T-helper 1 cell (primary cell): ENCODE data around the gene GARS1.
"Not testable (repeated sequence)": the region's sequence is repeated elsewhere in the genome, so short reads cannot be mapped to it uniquely, and the experiment has no call there.

Experiments
- DNase-seq, 5 donors: peaks; one replicate each; pipeline ENCODE4 v3.0.0-alpha.2; 2012 to 2020

The GARS1 gene

GRCh38 chr7:30583181-30583580 is 11.5 kb upstream of the GARS1 start:
- no peak for DNase-seq

GRCh38 chr7:30584415-30584814 is 10.3 kb upstream of the GARS1 start:
- no peak for DNase-seq

- no peak for DNase-seq
Observed at GRCh38 chr7:30584965-30585364, 9.7 kb upstream of the GARS1 start.

GRCh38 chr7:30585675-30586074 is 9.0 kb upstream of the GARS1 start:
- no peak for DNase-seq

GRCh38 chr7:30587547-30587946 is 7.1 kb upstream of the GARS1 start:
- not testable (repeated sequence) for DNase-seq

GRCh38 chr7:30589111-30589510 is 5.6 kb upstream of the GARS1 start:
- no peak for DNase-seq

GRCh38 chr7:30594048-30594539 is 584 bp upstream of the GARS1 start:
- peak in 1 of 5 donors; percentile 17 for DNase-seq

GRCh38 chr7:30595436-30596013 is 847 bp downstream of the GARS1 start:
- DNase-seq, result peak in 1 of 5 donors; percentile 26

GRCh38 chr7:30596014-30596641 is 1.4 kb downstream of the GARS1 start:
- DNase-seq, result peak in 1 of 5 donors; percentile 53

GRCh38 chr7:30596721-30597120 is 2.0 kb downstream of the GARS1 start:
- DNase-seq, result no peak

- DNase-seq, result no peak
Observed at GRCh38 chr7:30598121-30598876, 3.6 kb downstream of the GARS1 start.

GRCh38 chr7:30604901-30605300 is 10.2 kb downstream of the GARS1 start:
- DNase-seq, result no peak

- DNase-seq, result no peak
Observed at GRCh38 chr7:30605832-30606231, 11.2 kb downstream of the GARS1 start.

GRCh38 chr7:30612658-30613265 is 18.1 kb downstream of the GARS1 start:
- no peak for DNase-seq

- no peak for DNase-seq
Observed at GRCh38 chr7:30613366-30614325, 19.0 kb downstream of the GARS1 start.

GRCh38 chr7:30616318-30616717 is 21.6 kb downstream of the GARS1 start:
- no peak for DNase-seq

GRCh38 chr7:30617359-30617758 is 22.7 kb downstream of the GARS1 start:
- DNase-seq, result no peak

- DNase-seq, result no peak
Observed at GRCh38 chr7:30618080-30618676, 23.5 kb downstream of the GARS1 start.

GRCh38 chr7:30618961-30619360 is 24.3 kb downstream of the GARS1 start:
- no peak for DNase-seq

- DNase-seq, result no peak
Observed at GRCh38 chr7:30625283-30625682, 30.6 kb downstream of the GARS1 start.

GRCh38 chr7:30627026-30627425 is 32.3 kb downstream of the GARS1 start:
- DNase-seq, result peak in 1 of 5 donors; percentile 17

GRCh38 chr7:30630986-30631385 is 36.3 kb downstream of the GARS1 start:
- DNase-seq, result no peak
